ENCODE data around the gene HLF.

Gene HLF

DNA sequence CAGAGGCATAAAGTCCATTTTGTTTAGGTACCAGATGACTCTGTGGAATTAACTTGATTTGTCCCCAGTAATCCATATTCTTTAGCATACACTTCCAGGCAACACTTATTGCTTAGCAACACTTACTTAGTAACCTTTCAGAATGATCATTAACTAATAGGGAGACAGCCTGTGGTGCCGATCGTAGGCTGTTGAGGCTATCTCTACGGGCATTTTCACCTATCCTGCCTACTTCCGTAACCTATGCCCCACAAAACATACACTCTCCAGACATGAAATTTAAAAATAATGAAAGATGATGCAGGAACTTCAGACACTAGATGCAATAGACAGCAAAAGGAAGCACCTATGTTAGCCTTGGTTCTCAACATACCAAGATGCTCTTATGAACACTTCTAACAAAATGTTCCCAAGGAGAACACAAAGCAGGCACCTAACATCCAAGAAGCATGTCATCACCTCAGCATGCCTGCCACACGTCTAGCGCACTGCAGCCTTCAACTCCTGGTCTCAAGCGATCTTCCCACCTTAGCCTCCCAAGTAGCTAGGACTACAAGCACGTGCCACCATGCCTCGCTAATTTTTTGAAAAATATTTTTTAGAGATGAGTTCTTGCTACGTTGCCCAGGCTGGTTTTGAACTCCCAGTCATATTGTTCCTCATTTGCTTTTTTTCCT lies 34.5 kb downstream of the HLF start:
- Mint-ChIP-seq H3K36me3 (ENCODE audit: low read depth) (no peaks in the 10 kb centered on the region), H3K27me3 (ENCODE audit: low read depth) (no peaks in the 10 kb centered on the region), H3K4me1 (peaks cover 14% of the 10 kb centered on the region), H3K4me3 (no peak overlapping the region), H3K27ac (peak overlapping the region in 1 of 3 experiments; percentile 4), H3K9me3 (no peaks in the 10 kb centered on the region)
- TF ChIP-seq, protein P1, sequence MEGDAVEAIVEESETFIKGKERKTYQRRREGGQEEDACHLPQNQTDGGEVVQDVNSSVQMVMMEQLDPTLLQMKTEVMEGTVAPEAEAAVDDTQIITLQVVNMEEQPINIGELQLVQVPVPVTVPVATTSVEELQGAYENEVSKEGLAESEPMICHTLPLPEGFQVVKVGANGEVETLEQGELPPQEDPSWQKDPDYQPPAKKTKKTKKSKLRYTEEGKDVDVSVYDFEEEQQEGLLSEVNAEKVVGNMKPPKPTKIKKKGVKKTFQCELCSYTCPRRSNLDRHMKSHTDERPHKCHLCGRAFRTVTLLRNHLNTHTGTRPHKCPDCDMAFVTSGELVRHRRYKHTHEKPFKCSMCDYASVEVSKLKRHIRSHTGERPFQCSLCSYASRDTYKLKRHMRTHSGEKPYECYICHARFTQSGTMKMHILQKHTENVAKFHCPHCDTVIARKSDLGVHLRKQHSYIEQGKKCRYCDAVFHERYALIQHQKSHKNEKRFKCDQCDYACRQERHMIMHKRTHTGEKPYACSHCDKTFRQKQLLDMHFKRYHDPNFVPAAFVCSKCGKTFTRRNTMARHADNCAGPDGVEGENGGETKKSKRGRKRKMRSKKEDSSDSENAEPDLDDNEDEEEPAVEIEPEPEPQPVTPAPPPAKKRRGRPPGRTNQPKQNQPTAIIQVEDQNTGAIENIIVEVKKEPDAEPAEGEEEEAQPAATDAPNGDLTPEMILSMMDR (IDR thresholded peaks at IDR 0.05; ENCODE audit: unreplicated experiment in 3 of 3) = no peak

DNA sequence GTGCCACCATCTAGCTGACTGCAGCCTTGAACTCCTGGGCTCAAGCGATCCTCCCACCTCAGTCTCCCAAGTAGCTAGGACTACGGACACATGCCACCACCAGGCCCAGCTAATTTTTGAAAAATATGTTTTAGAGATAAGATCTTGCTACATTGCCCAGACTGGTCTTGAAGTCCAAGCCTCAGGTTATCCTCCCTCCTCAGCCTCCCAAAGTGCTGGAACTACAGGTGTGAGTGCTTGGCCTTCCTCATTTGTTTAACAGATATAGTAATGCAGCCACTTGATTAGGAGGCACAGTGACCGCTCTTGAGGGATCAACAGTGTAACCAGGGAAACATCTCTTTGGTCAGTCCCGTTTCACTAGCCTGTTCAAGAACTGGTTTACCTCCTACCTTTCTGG lies 35.1 kb downstream of the HLF start:
- peaks cover 11% of the 10 kb centered on the region for H3K4me1 Mint-ChIP-seq
- no peaks in the 10 kb centered on the region for H3K36me3 Mint-ChIP-seq (ENCODE audit: low read depth)
- TF ChIP-seq, protein P1 (IDR thresholded peaks at IDR 0.05; ENCODE audit: unreplicated experiment in 3 of 3) = no peak
- H3K27ac Mint-ChIP-seq = no peak overlapping the region
- no peaks in the 10 kb centered on the region for H3K27me3 Mint-ChIP-seq (ENCODE audit: low read depth)
- H3K9me3 Mint-ChIP-seq = no peaks in the 10 kb centered on the region
- no peak overlapping the region for H3K4me3 Mint-ChIP-seq

DNA sequence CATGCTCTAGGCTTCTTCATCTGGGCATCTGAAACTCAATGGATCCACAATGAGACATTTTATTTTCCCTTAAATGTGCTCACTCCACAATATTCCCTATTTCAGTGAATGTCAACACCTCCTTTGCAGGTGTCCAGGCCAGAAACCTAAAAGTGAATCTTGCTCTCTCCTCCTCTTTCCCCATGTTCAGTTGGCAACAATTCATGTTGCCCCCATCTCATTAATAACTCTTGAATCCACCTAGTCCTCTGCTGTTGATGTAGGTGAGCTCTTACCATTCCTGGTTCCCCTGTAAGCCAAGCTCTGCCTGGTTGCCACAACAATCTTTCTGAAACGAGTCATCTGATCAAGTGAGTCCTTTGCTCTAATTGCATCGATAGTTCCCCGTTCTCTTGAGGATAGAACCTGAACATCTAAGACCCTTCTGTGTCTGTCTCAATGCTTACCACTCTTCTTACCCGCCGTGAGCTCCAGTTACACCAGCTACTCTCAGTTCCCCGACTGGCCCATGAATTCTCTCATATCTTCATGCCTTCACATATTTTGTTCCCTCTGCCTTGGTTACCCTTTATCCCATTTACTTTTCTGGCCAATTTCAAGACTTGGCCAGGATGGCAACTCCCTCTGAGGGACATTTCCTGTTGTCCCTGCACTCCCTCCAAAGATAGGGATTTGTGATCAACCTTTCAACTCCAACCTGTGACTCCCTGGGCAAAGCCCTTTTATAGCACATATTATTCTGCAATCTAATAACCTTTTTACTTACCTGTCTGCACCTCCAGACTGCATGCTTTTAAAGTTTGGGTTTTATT lies 35.9 kb downstream of the HLF start:
- no peak overlapping the region for H3K27ac Mint-ChIP-seq
- TF ChIP-seq, protein P1 (IDR thresholded peaks at IDR 0.05; ENCODE audit: unreplicated experiment in 3 of 3) = no peak
- no peaks in the 10 kb centered on the region for H3K27me3 Mint-ChIP-seq (ENCODE audit: low read depth)
- no peak overlapping the region for H3K4me3 Mint-ChIP-seq
- H3K36me3 Mint-ChIP-seq (ENCODE audit: low read depth) = no peaks in the 10 kb centered on the region
- peaks cover 3% of the 10 kb centered on the region for H3K4me1 Mint-ChIP-seq
- no peaks in the 10 kb centered on the region for H3K9me3 Mint-ChIP-seq

DNA sequence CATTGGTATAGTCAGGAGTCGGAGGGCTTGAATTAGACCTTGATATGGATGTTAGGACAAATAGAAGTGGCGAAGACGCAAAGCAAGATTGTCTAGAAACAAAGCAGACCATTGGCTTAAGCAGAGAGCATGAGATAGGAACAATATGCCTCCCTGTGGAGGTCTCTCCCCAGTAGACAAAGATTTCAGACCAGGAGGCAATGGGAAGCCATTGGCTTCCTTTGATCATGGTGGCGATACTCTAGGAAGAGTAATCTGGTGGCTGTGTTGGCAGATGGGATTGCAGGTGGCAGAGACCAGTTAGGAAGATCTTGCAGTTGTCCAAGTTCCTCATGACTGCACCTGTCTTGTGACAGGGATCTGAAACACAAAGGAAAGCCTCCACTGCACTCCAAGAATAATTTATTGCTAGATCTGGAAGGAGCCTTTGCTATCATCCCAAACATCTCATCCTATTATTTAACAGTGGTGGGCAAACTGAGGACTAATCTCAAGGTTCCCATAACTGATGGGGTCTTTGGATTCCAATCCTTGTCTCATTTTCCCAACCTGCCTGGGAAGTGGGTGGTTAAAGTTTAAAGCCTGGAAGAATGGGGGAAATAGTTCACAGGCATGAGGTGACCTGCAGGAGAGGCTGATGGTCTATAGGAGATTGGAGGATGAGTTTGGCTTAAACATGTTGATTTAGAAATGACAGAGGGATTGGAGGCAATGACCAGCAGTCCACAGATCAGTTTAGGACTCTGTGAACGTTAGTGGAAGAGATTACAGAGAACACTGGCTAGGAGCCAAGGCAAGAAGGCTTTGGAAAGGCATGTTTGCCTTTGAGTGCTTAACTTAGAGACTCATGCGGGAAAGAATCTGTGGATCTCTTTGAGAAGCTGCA lies 37.0 kb downstream of the HLF start:
- TF ChIP-seq, protein P1 (IDR thresholded peaks at IDR 0.05; ENCODE audit: unreplicated experiment in 3 of 3) = no peak
- Mint-ChIP-seq H3K4me3 (no peak overlapping the region), H3K36me3 (ENCODE audit: low read depth) (no peaks in the 10 kb centered on the region), H3K27ac (no peak overlapping the region), H3K9me3 (no peaks in the 10 kb centered on the region), H3K27me3 (ENCODE audit: low read depth) (no peaks in the 10 kb centered on the region), H3K4me1 (peaks cover 9% of the 10 kb centered on the region)

DNA sequence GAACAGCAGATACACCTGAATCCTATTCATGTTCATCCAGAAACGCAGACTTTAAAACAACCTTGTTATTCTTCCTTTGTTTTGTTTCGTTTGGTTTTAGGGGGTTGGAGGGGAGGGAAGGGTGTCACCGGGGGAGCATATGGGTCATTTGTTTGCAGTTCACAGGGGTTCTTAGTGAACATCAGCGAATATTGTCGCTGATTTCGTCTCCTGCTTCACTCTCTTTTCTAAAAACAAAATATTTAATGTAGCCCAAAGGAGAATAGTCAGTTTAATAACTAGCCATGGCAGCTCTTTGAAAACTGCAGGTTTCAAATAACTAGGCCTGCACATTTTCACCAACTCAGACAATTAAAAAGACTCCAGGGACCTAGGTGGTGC lies 37.6 kb downstream of the HLF start:
- TF ChIP-seq, protein P1 (IDR thresholded peaks at IDR 0.05; ENCODE audit: unreplicated experiment in 3 of 3) = no peak
- Mint-ChIP-seq H3K9me3 (no peaks in the 10 kb centered on the region), H3K36me3 (ENCODE audit: low read depth) (no peaks in the 10 kb centered on the region), H3K27me3 (ENCODE audit: low read depth) (no peaks in the 10 kb centered on the region), H3K4me1 (peaks cover 10% of the 10 kb centered on the region), H3K4me3 (no peak overlapping the region), H3K27ac (no peak overlapping the region)

All from nephron (organoid).